Transverse colon (tissue), 3 donors: ENCODE measurements around the gene SLC40A1.

Source experiments
- CTCF ChIP-seq, 5 experiments: fragments of 200-600 bp in 3 of 5; fragments of 450-650 bp in 2 of 5; sonication (generic) in 3 of 5; IDR thresholded peaks; 1 replicate in 2 of 5; 2 replicates in 3 of 5; pipeline ENCODE4 v1.5.1; 2016 to 2017; ENCODE audit warnings: antibody characterized with exemption in 5 of 5, inconsistent platforms in 3 of 5, mild to moderate bottlenecking in 2 of 5, moderate library complexity in 1 of 5
- POLR2A ChIP-seq: fragments of 450-650 bp; IDR thresholded peaks from one replicate; pipeline ENCODE4 v1.6.1; 2016; ENCODE audit warnings: antibody characterized with exemption, mild to moderate bottlenecking, moderate library complexity

- TF ChIP-seq CTCF (IDR thresholded peaks at IDR 0.05) = no peak
- TF ChIP-seq POLR2A = no peak
Observed at GRCh38 chr2:189621781-189622180, 41.2 kb upstream of the SLC40A1 start.
